GM12878 (cell line): ENCODE data around the gene POU2AF1.

Experiments used
- EP300 ChIP-seq, 2 experiments: fragments of 150-350 bp in 1 of 2; IDR thresholded peaks; 2 replicates each; pipeline ENCODE4 v1.6.1; 2011 to 2012; ENCODE audit warnings: low read depth in 2 of 2, low read length in 2 of 2, borderline replicate concordance in 1 of 2, improper control_type of control experiment in 1 of 2, inconsistent platforms in 1 of 2; ENCODE audit not compliant: control insufficient read depth in 1 of 2
- KDM1A ChIP-seq: fragments of 200-600 bp; sonication (generic); IDR thresholded peaks from 2 replicates; pipeline ENCODE4 v1.6.1; 2016; ENCODE audit warnings: borderline replicate concordance
- MXI1 ChIP-seq: fragments of 150-350 bp; IDR thresholded peaks from 2 replicates; pipeline ENCODE4 v1.6.1; 2011; ENCODE audit warnings: low read depth, mild to moderate bottlenecking, inconsistent platforms, low read length, improper control_type of control experiment
- POLR2A ChIP-seq: IDR thresholded peaks from 2 replicates; pipeline ENCODE4 v1.6.1; 2011; ENCODE audit warnings: low read depth, mild to moderate bottlenecking, low read length
- TF ChIP-seq, protein P1 (sequence below), 3 experiments: IDR thresholded peaks in 2 of 3; conservative IDR thresholded peaks in 1 of 3; 2 replicates each; pipeline ENCODE4 v1.5.1; 2011; ENCODE audit warnings: low read depth in 3 of 3, low read length in 3 of 3, mild to moderate bottlenecking in 3 of 3, control low read depth in 2 of 3, moderate library complexity in 2 of 3, inconsistent platforms in 1 of 3, mixed read lengths in 1 of 3; ENCODE audit not compliant: control insufficient read depth in 2 of 3, insufficient read depth in 1 of 3; ENCODE audit errors: extremely low read depth in 1 of 3
- TF ChIP-seq, protein P2 (sequence below): fragments of 450-650 bp; formaldehyde crosslinking; IDR thresholded peaks from 2 replicates; pipeline ENCODE4 v1.5.0; 2022; ENCODE audit warnings: mild to moderate bottlenecking, missing genetic modification characterization

DNA sequence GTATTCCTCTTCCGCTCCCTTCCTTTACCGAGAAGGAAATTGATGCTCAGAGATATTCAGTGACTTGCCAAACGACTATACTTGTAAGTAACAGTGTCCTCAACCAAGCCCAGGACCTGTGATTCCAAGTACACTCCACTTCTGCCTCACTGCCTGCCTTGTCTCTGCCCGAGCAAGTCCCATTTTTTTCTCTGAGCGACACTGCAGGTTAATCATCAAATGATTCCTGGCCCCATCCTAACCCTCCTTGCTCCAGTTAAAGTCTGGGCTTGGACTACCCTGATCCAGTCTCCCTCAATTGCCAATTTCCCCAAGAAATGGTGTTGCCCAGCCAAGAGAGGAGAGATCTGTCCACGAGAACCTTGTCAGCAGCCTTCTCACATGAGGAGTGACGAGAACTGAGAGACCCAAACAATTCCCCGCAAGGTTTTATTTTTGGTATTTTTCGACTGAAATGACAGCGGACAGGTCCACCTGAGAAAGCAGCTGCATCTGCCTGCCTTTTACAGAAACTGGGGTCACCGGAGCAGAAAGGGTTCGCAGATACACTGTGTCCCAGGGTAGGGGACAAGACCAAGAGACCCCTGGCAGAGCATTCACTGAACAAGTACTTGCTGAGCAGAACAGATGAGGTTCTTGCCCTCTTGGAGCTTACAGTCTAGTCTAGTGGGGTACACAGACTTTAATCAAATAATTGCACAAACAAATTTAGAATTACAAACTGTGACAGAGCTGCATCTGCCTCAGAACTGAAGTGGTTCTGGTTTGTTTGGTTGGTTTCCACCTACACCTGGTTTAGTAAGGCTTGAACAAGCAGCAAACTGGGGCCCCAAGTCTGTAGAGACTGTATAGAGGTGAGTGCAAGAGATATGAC lies 11.4 kb downstream of the POU2AF1 start:
- TF ChIP-seq, protein P1, sequence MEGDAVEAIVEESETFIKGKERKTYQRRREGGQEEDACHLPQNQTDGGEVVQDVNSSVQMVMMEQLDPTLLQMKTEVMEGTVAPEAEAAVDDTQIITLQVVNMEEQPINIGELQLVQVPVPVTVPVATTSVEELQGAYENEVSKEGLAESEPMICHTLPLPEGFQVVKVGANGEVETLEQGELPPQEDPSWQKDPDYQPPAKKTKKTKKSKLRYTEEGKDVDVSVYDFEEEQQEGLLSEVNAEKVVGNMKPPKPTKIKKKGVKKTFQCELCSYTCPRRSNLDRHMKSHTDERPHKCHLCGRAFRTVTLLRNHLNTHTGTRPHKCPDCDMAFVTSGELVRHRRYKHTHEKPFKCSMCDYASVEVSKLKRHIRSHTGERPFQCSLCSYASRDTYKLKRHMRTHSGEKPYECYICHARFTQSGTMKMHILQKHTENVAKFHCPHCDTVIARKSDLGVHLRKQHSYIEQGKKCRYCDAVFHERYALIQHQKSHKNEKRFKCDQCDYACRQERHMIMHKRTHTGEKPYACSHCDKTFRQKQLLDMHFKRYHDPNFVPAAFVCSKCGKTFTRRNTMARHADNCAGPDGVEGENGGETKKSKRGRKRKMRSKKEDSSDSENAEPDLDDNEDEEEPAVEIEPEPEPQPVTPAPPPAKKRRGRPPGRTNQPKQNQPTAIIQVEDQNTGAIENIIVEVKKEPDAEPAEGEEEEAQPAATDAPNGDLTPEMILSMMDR (IDR thresholded peaks at IDR 0.05 in 2 of 3, conservative IDR thresholded peaks at IDR 0.05 in 1 of 3; ENCODE audit: control insufficient read depth in 2 of 3, extremely low read depth in 1 of 3, insufficient read depth in 1 of 3, low read depth in 3 of 3, low read length in 3 of 3), result no peak
- TF ChIP-seq POLR2A (peak; percentile 50; the same call in 1 of the 2 replicates), EP300 (IDR thresholded peaks at IDR 0.05; ENCODE audit: borderline replicate concordance in 1 of 2, control insufficient read depth in 1 of 2, low read depth in 2 of 2, low read length in 2 of 2) (peak; percentile 78 to 92), MXI1 (0 out of 2 replicates have a peak, but pooled peaks have one; percentile 37), KDM1A (no peak)
- TF ChIP-seq, protein P2, sequence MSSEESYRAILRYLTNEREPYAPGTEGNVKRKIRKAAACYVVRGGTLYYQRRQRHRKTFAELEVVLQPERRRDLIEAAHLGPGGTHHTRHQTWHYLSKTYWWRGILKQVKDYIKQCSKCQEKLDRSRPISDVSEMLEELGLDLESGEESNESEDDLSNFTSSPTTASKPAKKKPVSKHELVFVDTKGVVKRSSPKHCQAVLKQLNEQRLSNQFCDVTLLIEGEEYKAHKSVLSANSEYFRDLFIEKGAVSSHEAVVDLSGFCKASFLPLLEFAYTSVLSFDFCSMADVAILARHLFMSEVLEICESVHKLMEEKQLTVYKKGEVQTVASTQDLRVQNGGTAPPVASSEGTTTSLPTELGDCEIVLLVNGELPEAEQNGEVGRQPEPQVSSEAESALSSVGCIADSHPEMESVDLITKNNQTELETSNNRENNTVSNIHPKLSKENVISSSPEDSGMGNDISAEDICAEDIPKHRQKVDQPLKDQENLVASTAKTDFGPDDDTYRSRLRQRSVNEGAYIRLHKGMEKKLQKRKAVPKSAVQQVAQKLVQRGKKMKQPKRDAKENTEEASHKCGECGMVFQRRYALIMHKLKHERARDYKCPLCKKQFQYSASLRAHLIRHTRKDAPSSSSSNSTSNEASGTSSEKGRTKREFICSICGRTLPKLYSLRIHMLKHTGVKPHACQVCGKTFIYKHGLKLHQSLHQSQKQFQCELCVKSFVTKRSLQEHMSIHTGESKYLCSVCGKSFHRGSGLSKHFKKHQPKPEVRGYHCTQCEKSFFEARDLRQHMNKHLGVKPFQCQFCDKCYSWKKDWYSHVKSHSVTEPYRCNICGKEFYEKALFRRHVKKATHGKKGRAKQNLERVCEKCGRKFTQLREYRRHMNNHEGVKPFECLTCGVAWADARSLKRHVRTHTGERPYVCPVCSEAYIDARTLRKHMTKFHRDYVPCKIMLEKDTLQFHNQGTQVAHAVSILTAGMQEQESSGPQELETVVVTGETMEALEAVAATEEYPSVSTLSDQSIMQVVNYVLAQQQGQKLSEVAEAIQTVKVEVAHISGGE (CRISPR knock-in tag), result no peak
